ENCODE measurements around the gene FOXF1.

FOXF1 gene

GRCh38 chr16:86559802-86560305 lies 49.5 kb downstream of the FOXF1 start:
- DNase-seq, result no peak

GRCh38 chr16:86562356-86562755 lies 52.0 kb downstream of the FOXF1 start:
- no peak for DNase-seq

DNA sequence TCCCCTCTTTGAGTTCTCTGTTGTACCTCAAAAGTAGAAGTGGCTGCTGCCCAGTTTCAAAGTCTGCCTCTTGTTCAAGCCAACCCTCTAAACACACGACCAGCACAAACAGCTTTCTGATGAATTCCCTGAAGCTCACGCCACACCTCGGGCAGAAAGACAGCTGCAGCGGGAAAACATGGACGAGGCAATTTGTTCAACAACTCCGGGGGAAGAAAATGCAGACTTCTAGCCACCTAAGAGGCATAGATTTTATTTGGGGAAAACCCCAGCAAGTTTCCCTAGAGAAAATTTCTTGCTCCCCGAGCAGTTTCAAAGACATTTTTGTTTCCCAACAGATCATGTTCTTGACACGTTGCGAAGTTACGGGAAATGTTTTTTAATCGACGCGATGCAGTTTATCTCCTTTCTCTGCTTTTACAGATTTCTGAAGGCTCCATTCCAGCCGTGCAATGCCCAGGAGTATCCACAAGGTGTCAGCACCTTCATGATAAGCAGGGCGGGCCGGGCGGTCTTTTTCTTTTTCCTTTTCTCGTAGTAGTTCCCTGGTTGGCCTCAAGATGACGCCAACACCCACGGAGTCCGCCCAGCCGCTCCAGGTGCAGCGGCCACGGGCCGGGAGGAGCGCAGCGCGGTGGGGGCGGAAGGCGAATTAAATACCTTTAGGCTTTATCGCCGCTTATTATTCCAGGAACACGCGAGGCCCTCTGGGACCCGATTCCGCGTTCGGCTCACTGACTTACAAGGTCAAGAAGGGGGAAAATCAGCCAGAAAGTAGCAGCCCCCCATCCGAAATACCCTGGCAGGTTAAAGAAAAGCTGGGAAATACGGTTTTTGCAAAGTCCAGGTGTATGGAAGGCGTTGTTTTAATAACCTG lies 53.4 kb downstream of the FOXF1 start:
- peak; percentile 90 for DNase-seq

All from CD4-positive, alpha-beta T cell treated with Interleukin-17A for 1 hour (primary cell).